H1 (cell line): ENCODE results near the gene FAM234A.

ENCODE experiments used
- EP300 ChIP-seq, 2 experiments: IDR thresholded peaks; 1 replicate in 1 of 2; 2 replicates in 1 of 2; pipeline ENCODE4 v1.6.1; 2011 to 2012; ENCODE audit warnings: low read depth in 2 of 2, low read length in 2 of 2, mild to moderate bottlenecking in 2 of 2, borderline replicate concordance in 1 of 2, inconsistent platforms in 1 of 2, moderate library complexity in 1 of 2
- FOSL1 ChIP-seq: IDR thresholded peaks from 2 replicates; pipeline ENCODE4 v1.6.1; 2011; ENCODE audit warnings: mild to moderate bottlenecking, low read depth, low read length, moderate library complexity; ENCODE audit not compliant: insufficient read depth
- NANOG ChIP-seq: IDR thresholded peaks from 2 replicates; pipeline ENCODE4 v1.6.1; 2011; ENCODE audit warnings: low read length, low read depth, mild to moderate bottlenecking, inconsistent platforms; ENCODE audit not compliant: insufficient read depth, poor library complexity, severe bottlenecking
- POLR2A ChIP-seq, 2 experiments: IDR thresholded peaks; 1 replicate in 1 of 2; 2 replicates in 1 of 2; pipeline ENCODE4 v1.6.1; 2011; ENCODE audit warnings: low read depth in 2 of 2, low read length in 2 of 2, mild to moderate bottlenecking in 2 of 2; ENCODE audit errors: control extremely low read depth in 1 of 2
- RXRA ChIP-seq: IDR thresholded peaks from 2 replicates; pipeline ENCODE4 v1.6.1; 2011; ENCODE audit warnings: low read depth, mild to moderate bottlenecking, low read length, moderate library complexity; ENCODE audit not compliant: insufficient read depth
- SIN3A ChIP-seq, 2 experiments: IDR thresholded peaks in 1 of 2; conservative IDR thresholded peaks in 1 of 2; 2 replicates each; pipeline ENCODE4 v1.6.1; 2011 to 2012; ENCODE audit warnings: low read length in 2 of 2, improper control_type of control experiment in 1 of 2, low read depth in 1 of 2, mild to moderate bottlenecking in 1 of 2
- SP1 ChIP-seq: IDR thresholded peaks from 2 replicates; pipeline ENCODE4 v1.6.1; 2011; ENCODE audit warnings: low read depth, low read length
- TAF1 ChIP-seq: IDR thresholded peaks from 2 replicates; pipeline ENCODE4 v1.6.1; 2011; ENCODE audit warnings: mild to moderate bottlenecking, low read depth, low read length
- ZNF274 ChIP-seq: IDR thresholded peaks from 2 replicates; pipeline ENCODE4 v1.7.0; 2012; ENCODE audit warnings: low read length, borderline replicate concordance; ENCODE audit errors: extremely low read depth
- TF ChIP-seq, protein P1 (sequence below), 3 experiments: IDR thresholded peaks; 1 replicate in 2 of 3; 2 replicates in 1 of 3; pipeline versions ENCODE4 v1.5.1 to v1.6.1; 2011; ENCODE audit warnings: low read length in 3 of 3, mild to moderate bottlenecking in 3 of 3, inconsistent platforms in 2 of 3, low read depth in 1 of 3, moderate library complexity in 1 of 3; ENCODE audit not compliant: insufficient read depth in 1 of 3; ENCODE audit errors: control extremely low read depth in 1 of 3

- TF ChIP-seq, protein P1, sequence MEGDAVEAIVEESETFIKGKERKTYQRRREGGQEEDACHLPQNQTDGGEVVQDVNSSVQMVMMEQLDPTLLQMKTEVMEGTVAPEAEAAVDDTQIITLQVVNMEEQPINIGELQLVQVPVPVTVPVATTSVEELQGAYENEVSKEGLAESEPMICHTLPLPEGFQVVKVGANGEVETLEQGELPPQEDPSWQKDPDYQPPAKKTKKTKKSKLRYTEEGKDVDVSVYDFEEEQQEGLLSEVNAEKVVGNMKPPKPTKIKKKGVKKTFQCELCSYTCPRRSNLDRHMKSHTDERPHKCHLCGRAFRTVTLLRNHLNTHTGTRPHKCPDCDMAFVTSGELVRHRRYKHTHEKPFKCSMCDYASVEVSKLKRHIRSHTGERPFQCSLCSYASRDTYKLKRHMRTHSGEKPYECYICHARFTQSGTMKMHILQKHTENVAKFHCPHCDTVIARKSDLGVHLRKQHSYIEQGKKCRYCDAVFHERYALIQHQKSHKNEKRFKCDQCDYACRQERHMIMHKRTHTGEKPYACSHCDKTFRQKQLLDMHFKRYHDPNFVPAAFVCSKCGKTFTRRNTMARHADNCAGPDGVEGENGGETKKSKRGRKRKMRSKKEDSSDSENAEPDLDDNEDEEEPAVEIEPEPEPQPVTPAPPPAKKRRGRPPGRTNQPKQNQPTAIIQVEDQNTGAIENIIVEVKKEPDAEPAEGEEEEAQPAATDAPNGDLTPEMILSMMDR (IDR thresholded peaks at IDR 0.05; ENCODE audit: control extremely low read depth in 1 of 3, insufficient read depth in 1 of 3, low read depth in 1 of 3, low read length in 3 of 3) = no peak
- TF ChIP-seq POLR2A (IDR thresholded peaks at IDR 0.05; ENCODE audit: control extremely low read depth in 1 of 2, low read depth in 2 of 2, low read length in 2 of 2) (no peak), TAF1 (no peak), FOSL1 (no peak), ZNF274 (no peak), EP300 (IDR thresholded peaks at IDR 0.05; ENCODE audit: borderline replicate concordance in 1 of 2, low read depth in 2 of 2, low read length in 2 of 2) (no peak), SP1 (no peak), RXRA (no peak), NANOG (no peak), SIN3A (conservative IDR thresholded peaks at IDR 0.05 in 1 of 2, IDR thresholded peaks at IDR 0.05 in 1 of 2; ENCODE audit: low read depth in 1 of 2, low read length in 2 of 2) (no peak)
These were observed 7.7 kb downstream of the FAM234A start for GRCh38 chr16:242281-242680.
